Lower leg skin (tissue), 3 donors: ENCODE data around the gene ANAPC5.

Experiments
- POLR2A ChIP-seq, 2 donors: fragments of 450-650 bp; IDR thresholded peaks; one replicate each; pipeline ENCODE4 v1.6.1; 2016 to 2017; ENCODE audit warnings: antibody characterized with exemption in 2 of 2, mild to moderate bottlenecking in 1 of 2, moderate library complexity in 1 of 2
- TF ChIP-seq, protein P1 (sequence below), 3 donors: fragments of 450-650 bp; IDR thresholded peaks; one replicate each; pipeline ENCODE4 v1.5.1; 2016; ENCODE audit warnings: antibody characterized with exemption in 3 of 3, mild to moderate bottlenecking in 3 of 3, moderate library complexity in 2 of 3

DNA sequence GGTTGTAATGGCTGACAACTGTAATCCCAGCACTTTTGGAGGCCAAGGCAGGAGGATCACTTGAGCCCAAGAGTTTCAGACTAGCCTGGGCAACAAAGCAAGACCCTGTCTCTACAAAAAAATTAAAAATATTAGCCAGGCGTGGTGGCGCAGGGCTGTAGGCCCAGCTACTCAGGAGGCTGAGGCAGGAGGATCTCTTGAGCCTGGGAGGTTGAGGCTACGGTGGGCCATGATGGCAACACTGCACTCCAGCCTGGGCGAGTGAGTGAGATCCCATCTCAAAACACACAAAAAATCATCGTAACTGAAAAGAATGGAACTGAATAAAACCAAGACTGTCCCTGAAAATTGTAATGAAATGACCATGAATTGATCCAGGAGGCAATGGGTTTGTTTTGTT is 61.8 kb downstream of the ANAPC5 start:
- TF ChIP-seq, protein P1, sequence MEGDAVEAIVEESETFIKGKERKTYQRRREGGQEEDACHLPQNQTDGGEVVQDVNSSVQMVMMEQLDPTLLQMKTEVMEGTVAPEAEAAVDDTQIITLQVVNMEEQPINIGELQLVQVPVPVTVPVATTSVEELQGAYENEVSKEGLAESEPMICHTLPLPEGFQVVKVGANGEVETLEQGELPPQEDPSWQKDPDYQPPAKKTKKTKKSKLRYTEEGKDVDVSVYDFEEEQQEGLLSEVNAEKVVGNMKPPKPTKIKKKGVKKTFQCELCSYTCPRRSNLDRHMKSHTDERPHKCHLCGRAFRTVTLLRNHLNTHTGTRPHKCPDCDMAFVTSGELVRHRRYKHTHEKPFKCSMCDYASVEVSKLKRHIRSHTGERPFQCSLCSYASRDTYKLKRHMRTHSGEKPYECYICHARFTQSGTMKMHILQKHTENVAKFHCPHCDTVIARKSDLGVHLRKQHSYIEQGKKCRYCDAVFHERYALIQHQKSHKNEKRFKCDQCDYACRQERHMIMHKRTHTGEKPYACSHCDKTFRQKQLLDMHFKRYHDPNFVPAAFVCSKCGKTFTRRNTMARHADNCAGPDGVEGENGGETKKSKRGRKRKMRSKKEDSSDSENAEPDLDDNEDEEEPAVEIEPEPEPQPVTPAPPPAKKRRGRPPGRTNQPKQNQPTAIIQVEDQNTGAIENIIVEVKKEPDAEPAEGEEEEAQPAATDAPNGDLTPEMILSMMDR (IDR thresholded peaks at IDR 0.05) = no peak
- no peak for TF ChIP-seq POLR2A (IDR thresholded peaks at IDR 0.05)
